Measurements from ENCODE around the gene SCNN1A.

Gene SCNN1A

DNA sequence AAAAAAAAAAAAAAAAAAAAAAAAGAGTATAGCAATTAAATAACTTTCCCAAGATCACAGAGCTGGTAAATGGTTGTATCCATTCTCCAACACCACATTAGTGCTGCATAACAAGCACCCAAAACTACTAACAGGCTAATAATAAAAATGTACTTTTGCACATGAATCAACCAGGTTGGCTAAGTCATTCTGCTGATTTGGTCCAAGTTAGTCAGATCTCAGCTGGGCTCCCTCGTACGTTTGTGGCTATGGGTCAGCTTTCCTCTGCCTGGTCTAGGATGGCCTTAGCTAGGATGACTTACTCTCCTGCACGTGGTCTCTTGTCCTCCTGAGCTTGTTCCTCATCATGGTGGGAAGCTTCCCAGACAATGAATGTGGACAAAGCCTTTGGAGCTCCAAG lies 72.7 kb downstream of the SCNN1A start:
- H3K27me3 ChIP-seq (ENCODE audit: control insufficient read depth in 1 of 2, insufficient read depth in 2 of 2, low read length in 2 of 2) = no peaks in the 10 kb centered on the region
- no peaks in the 10 kb centered on the region for H3K9me3 ChIP-seq (ENCODE audit: low read length)
- H3K36me3 ChIP-seq (ENCODE audit: insufficient read depth, low read length) = no peaks in the 10 kb centered on the region
- H3K4me1 ChIP-seq (ENCODE audit: insufficient read depth, low read length) = no peaks in the 10 kb centered on the region
- H3K4me3 ChIP-seq (ENCODE audit: low read depth in 1 of 2, low read length in 2 of 2) = no peak overlapping the region
- no peak overlapping the region for H3K9ac ChIP-seq (ENCODE audit: low read length)
- H3K27ac ChIP-seq (ENCODE audit: low read depth, low read length) = no peak overlapping the region

- no peak overlapping the region for H3K9ac ChIP-seq (ENCODE audit: low read length)
- H3K4me1 ChIP-seq (ENCODE audit: insufficient read depth, low read length) = no peaks in the 10 kb centered on the region
- H3K4me3 ChIP-seq (ENCODE audit: low read depth in 1 of 2, low read length in 2 of 2) = no peak overlapping the region
- H3K36me3 ChIP-seq (ENCODE audit: insufficient read depth, low read length) = no peaks in the 10 kb centered on the region
- no peaks in the 10 kb centered on the region for H3K9me3 ChIP-seq (ENCODE audit: low read length)
- no peak overlapping the region for H3K27ac ChIP-seq (ENCODE audit: low read depth, low read length)
- H3K27me3 ChIP-seq (ENCODE audit: control insufficient read depth in 1 of 2, insufficient read depth in 2 of 2, low read length in 2 of 2) = no peaks in the 10 kb centered on the region
Measured at GRCh38 chr12:6301721-6302120, 73.6 kb downstream of the SCNN1A start.

DNA sequence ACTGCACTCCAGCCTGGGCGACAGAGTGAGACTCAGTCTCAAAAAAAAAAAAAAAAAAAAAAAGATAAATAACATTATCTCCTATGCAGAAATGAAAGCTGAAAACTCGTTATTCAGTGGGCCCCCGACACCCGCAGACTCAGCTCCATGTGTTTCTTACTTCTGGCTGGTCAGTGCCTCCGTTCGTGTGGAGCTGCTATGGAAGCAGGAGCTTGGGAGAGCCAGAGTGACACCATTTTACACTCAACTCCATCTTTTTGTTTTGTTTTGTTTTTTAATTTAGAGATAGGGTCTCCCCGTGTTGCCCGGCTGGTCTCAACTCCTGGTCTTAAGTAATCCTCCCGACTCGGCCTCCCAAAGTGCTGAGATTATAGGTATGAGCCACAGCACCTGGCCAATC lies 78.2 kb downstream of the SCNN1A start:
- peaks cover 14% of the 10 kb centered on the region for H3K4me1 ChIP-seq (ENCODE audit: insufficient read depth, low read length)
- no peaks in the 10 kb centered on the region for H3K27me3 ChIP-seq (ENCODE audit: control insufficient read depth in 1 of 2, insufficient read depth in 2 of 2, low read length in 2 of 2)
- no peak overlapping the region for H3K9ac ChIP-seq (ENCODE audit: low read length)
- no peak overlapping the region for H3K27ac ChIP-seq (ENCODE audit: low read depth, low read length)
- H3K9me3 ChIP-seq (ENCODE audit: low read length) = no peaks in the 10 kb centered on the region
- no peaks in the 10 kb centered on the region for H3K36me3 ChIP-seq (ENCODE audit: insufficient read depth, low read length)
- no peak overlapping the region for H3K4me3 ChIP-seq (ENCODE audit: low read depth in 1 of 2, low read length in 2 of 2)

Measured in muscle layer of colon (tissue), 2 donors.